Effector memory CD8-positive, alpha-beta T cell (primary cell): ENCODE data around the gene CALHM6.
A peak's percentile ranks its signal among the peaks of the same experiment; 100 is the strongest.
"Not testable (repeated sequence)": the region's sequence is repeated elsewhere in the genome, so short reads cannot be mapped to it uniquely, and the experiment has no call there.

ENCODE experiments used
- ATAC-seq: fragments of 150-1000 bp; cut with Tn5 transposase; replicated peaks from 2 replicates; pipeline ENCODE4 v1.10.0; 2021; ENCODE audit warnings: mild to moderate bottlenecking, moderate library complexity
- DNase-seq, 3 experiments: peaks; one replicate each; pipeline ENCODE4 v3.0.0; 2021
- H3K27ac Mint-ChIP-seq, 2 donors: one replicate each; pipeline ENCODE4 v1.8.0; 2022; ENCODE audit warnings: mild to moderate bottlenecking in 2 of 2, mixed read lengths in 2 of 2, moderate library complexity in 2 of 2
- H3K27me3 Mint-ChIP-seq, 2 donors: one replicate each; pipeline ENCODE4 v1.8.0; 2022; ENCODE audit warnings: mixed read lengths in 2 of 2
- H3K36me3 Mint-ChIP-seq: one replicate; pipeline ENCODE4 v1.8.0; 2022; ENCODE audit warnings: mild to moderate bottlenecking, moderate library complexity, mixed read lengths; ENCODE audit not compliant: insufficient read depth
- H3K4me1 Mint-ChIP-seq, 2 donors: one replicate each; pipeline ENCODE4 v1.8.0; 2022; ENCODE audit warnings: low read depth in 2 of 2, mixed read lengths in 2 of 2
- H3K4me3 Mint-ChIP-seq, 2 donors: one replicate each; pipeline ENCODE4 v1.8.0; 2022; ENCODE audit warnings: mild to moderate bottlenecking in 2 of 2, mixed read lengths in 2 of 2, moderate library complexity in 2 of 2
- H3K9me3 Mint-ChIP-seq, 2 donors: one replicate each; pipeline ENCODE4 v1.8.0; 2022; ENCODE audit warnings: mixed read lengths in 2 of 2

Gene CALHM6

GRCh38 chr6:116468293-116468692, 7.1 kb downstream of the CALHM6 start:
- no peak overlapping the region for H3K4me3 Mint-ChIP-seq
- no peak for ATAC-seq
- no peak for DNase-seq
- H3K27ac Mint-ChIP-seq: no peak overlapping the region
- H3K36me3 Mint-ChIP-seq: no peaks in the 10 kb centered on the region
- H3K9me3 Mint-ChIP-seq: no peaks in the 10 kb centered on the region
- peaks cover 1 to 3% of the 10 kb centered on the region in 2 donors for H3K4me1 Mint-ChIP-seq
- H3K27me3 Mint-ChIP-seq: peaks cover 0 to 10% of the 10 kb centered on the region in 2 donors

- DNase-seq (no peak), ATAC-seq (no peak)
- no peak overlapping the region for H3K27ac Mint-ChIP-seq
- H3K36me3 Mint-ChIP-seq: no peaks in the 10 kb centered on the region
- no peaks in the 10 kb centered on the region for H3K9me3 Mint-ChIP-seq
- H3K4me3 Mint-ChIP-seq: no peak overlapping the region
- H3K27me3 Mint-ChIP-seq: no peaks in the 10 kb centered on the region
- peaks cover 17 to 23% of the 10 kb centered on the region in 2 donors for H3K4me1 Mint-ChIP-seq
These were observed 10.4 kb downstream of the CALHM6 start for GRCh38 chr6:116471531-116471930.

GRCh38 chr6:116472706-116473105, 11.5 kb downstream of the CALHM6 start:
- Mint-ChIP-seq H3K4me3 (no peak overlapping the region), H3K36me3 (no peaks in the 10 kb centered on the region), H3K27ac (no peak overlapping the region), H3K27me3 (no peaks in the 10 kb centered on the region), H3K9me3 (no peaks in the 10 kb centered on the region), H3K4me1 (peaks cover 20 to 27% of the 10 kb centered on the region in 2 donors)
- DNase-seq (no peak), ATAC-seq (no peak)

- peak overlapping the region; percentile 89 to 90 for H3K27ac Mint-ChIP-seq
- H3K36me3 Mint-ChIP-seq: no peaks in the 10 kb centered on the region
- peak overlapping the region; percentile 77 to 79 for H3K4me3 Mint-ChIP-seq
- ATAC-seq (no peak), DNase-seq (no peak)
- H3K4me1 Mint-ChIP-seq: peaks cover 20 to 27% of the 10 kb centered on the region in 2 donors
- no peaks in the 10 kb centered on the region for H3K9me3 Mint-ChIP-seq
- no peaks in the 10 kb centered on the region for H3K27me3 Mint-ChIP-seq
These were observed 14.0 kb downstream of the CALHM6 start for GRCh38 chr6:116475141-116475540.

GRCh38 chr6:116476002-116476678, 15.0 kb downstream of the CALHM6 start:
- no peaks in the 10 kb centered on the region for H3K36me3 Mint-ChIP-seq
- no peaks in the 10 kb centered on the region for H3K27me3 Mint-ChIP-seq
- ATAC-seq: peak; percentile 97
- H3K4me1 Mint-ChIP-seq: peaks cover 20 to 27% of the 10 kb centered on the region in 2 donors
- DNase-seq: peak in 2 of 3 experiments; percentile 5 to 11
- H3K4me3 Mint-ChIP-seq: peak overlapping the region; percentile 77 to 79
- no peaks in the 10 kb centered on the region for H3K9me3 Mint-ChIP-seq
- peak overlapping the region; percentile 89 to 90 for H3K27ac Mint-ChIP-seq

- Mint-ChIP-seq H3K4me3 (no peak overlapping the region), H3K27ac (no peak overlapping the region)
These were observed 21.6 kb downstream of the CALHM6 start for GRCh38 chr6:116482780-116483179.

GRCh38 chr6:116483616-116484015, 22.4 kb downstream of the CALHM6 start:
- Mint-ChIP-seq H3K36me3 (no peaks in the 10 kb centered on the region), H3K4me3 (no peak overlapping the region), H3K27ac (no peak overlapping the region), H3K9me3 (no peaks in the 10 kb centered on the region), H3K27me3 (peaks cover 16 to 47% of the 10 kb centered on the region in 2 donors), H3K4me1 (no peaks in the 10 kb centered on the region)
- ATAC-seq (no peak), DNase-seq (no peak)

More at GRCh38 chr6:116482780-116483179, 21.6 kb downstream of the CALHM6 start:
- H3K4me1 Mint-ChIP-seq: no peaks in the 10 kb centered on the region
- no peak for ATAC-seq
- no peak for DNase-seq
- peaks cover 16 to 42% of the 10 kb centered on the region in 2 donors for H3K27me3 Mint-ChIP-seq
- no peaks in the 10 kb centered on the region for H3K36me3 Mint-ChIP-seq
- no peaks in the 10 kb centered on the region for H3K9me3 Mint-ChIP-seq

- no peaks in the 10 kb centered on the region for H3K4me1 Mint-ChIP-seq
These were observed 24.5 kb downstream of the CALHM6 start for GRCh38 chr6:116485559-116486184.

GRCh38 chr6:116491610-116492330, 30.6 kb downstream of the CALHM6 start:
- Mint-ChIP-seq H3K27me3 (peaks cover 20 to 65% of the 10 kb centered on the region in 2 donors), H3K27ac (no peak overlapping the region), H3K9me3 (peaks cover 4 to 6% of the 10 kb centered on the region in 2 donors), H3K4me3 (no peak overlapping the region), H3K4me1 (no peaks in the 10 kb centered on the region), H3K36me3 (no peaks in the 10 kb centered on the region)
- ATAC-seq: no peak
- no peak for DNase-seq

More at GRCh38 chr6:116485559-116486184, 24.5 kb downstream of the CALHM6 start:
- H3K27ac Mint-ChIP-seq: no peak overlapping the region
- peaks cover 27 to 68% of the 10 kb centered on the region in 2 donors for H3K27me3 Mint-ChIP-seq
- ATAC-seq: no peak
- H3K36me3 Mint-ChIP-seq: no peaks in the 10 kb centered on the region
- H3K4me3 Mint-ChIP-seq: no peak overlapping the region
- no peak for DNase-seq
- H3K9me3 Mint-ChIP-seq: no peaks in the 10 kb centered on the region

GRCh38 chr6:116492331-116493067, 31.3 kb downstream of the CALHM6 start:
- H3K4me3 Mint-ChIP-seq: no peak overlapping the region
- H3K27ac Mint-ChIP-seq: no peak overlapping the region
- DNase-seq (no peak), ATAC-seq (no peak)
- H3K9me3 Mint-ChIP-seq: peaks cover 4 to 6% of the 10 kb centered on the region in 2 donors
- H3K27me3 Mint-ChIP-seq: peaks cover 20 to 63% of the 10 kb centered on the region in 2 donors
- H3K4me1 Mint-ChIP-seq: no peaks in the 10 kb centered on the region
- H3K36me3 Mint-ChIP-seq: no peaks in the 10 kb centered on the region

GRCh38 chr6:116495161-116495560, 34.0 kb downstream of the CALHM6 start:
- H3K27ac Mint-ChIP-seq, H3K4me3 Mint-ChIP-seq: not testable (repeated sequence)

GRCh38 chr6:116497113-116497676, 36.0 kb downstream of the CALHM6 start:
- no peak overlapping the region for H3K4me3 Mint-ChIP-seq
- DNase-seq: no peak
- no peaks in the 10 kb centered on the region for H3K4me1 Mint-ChIP-seq
- H3K36me3 Mint-ChIP-seq: no peaks in the 10 kb centered on the region
- peaks cover 49% of the 10 kb centered on the region in 2 donors for H3K27me3 Mint-ChIP-seq
- H3K9me3 Mint-ChIP-seq: peaks cover 4 to 6% of the 10 kb centered on the region in 2 donors
- no peak for ATAC-seq
- no peak overlapping the region for H3K27ac Mint-ChIP-seq

More at GRCh38 chr6:116495161-116495560, 34.0 kb downstream of the CALHM6 start:
- not testable (repeated sequence) for ATAC-seq, H3K4me1 Mint-ChIP-seq, H3K9me3 Mint-ChIP-seq, H3K36me3 Mint-ChIP-seq, DNase-seq
- H3K27me3 Mint-ChIP-seq: peaks cover 31 to 55% of the 10 kb centered on the region in 2 donors

GRCh38 chr6:116500969-116501433, 39.8 kb downstream of the CALHM6 start:
- Mint-ChIP-seq H3K36me3 (no peaks in the 10 kb centered on the region), H3K9me3 (no peaks in the 10 kb centered on the region), H3K27ac (no peak overlapping the region), H3K27me3 (peaks cover 59 to 78% of the 10 kb centered on the region in 2 donors), H3K4me1 (no peaks in the 10 kb centered on the region), H3K4me3 (no peak overlapping the region)
- DNase-seq (no peak), ATAC-seq (no peak)
